HG03097 (cell line): ENCODE results near the gene MARCHF10.

Experiments
- ATAC-seq: cut with Tn5 transposase; IDR thresholded peaks from one replicate; pipeline ENCODE4 v1.9.1; 2021; ENCODE audit not compliant: unreplicated experiment, low FRiP score

Gene MARCHF10

DNA sequence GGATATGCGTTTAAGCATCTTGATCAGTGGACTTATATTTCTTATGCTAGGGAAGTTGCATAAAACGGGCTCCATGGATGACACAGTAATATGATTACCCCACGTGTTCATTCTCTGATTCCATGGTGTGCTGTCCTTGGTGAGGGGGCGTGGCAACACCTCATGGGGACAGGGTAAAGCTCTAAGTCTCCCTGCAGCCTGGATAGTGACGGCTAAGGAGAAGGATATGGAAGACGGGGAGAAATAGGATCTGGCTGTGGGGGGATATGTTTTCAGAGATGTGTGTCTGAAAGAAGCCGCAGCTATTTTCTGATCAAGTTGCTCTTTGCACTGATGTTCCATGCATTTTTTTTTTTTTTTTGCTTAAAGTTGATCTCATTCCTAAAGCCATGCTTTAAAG is 84.3 kb downstream of the MARCHF10 start:
- no peak for ATAC-seq

DNA sequence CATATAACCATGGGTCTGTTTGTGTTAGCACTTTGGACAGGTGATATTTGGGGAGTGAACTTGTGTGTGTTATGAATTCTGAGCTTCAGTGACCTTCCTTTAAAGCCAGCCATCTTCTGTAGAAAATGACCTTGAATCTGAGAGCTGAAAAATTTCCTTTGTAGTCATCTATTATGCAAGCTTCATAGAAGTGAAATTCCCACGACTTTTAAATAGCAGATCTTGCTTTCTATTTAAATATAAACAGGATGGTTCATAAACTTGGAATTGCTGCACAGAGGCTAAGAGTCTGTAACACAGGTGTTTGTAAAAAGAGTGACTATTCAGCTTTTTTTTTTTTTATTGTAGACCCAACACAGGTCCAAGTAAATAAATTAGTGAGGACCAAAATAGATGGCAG is 85.5 kb downstream of the MARCHF10 start:
- ATAC-seq: no peak

DNA sequence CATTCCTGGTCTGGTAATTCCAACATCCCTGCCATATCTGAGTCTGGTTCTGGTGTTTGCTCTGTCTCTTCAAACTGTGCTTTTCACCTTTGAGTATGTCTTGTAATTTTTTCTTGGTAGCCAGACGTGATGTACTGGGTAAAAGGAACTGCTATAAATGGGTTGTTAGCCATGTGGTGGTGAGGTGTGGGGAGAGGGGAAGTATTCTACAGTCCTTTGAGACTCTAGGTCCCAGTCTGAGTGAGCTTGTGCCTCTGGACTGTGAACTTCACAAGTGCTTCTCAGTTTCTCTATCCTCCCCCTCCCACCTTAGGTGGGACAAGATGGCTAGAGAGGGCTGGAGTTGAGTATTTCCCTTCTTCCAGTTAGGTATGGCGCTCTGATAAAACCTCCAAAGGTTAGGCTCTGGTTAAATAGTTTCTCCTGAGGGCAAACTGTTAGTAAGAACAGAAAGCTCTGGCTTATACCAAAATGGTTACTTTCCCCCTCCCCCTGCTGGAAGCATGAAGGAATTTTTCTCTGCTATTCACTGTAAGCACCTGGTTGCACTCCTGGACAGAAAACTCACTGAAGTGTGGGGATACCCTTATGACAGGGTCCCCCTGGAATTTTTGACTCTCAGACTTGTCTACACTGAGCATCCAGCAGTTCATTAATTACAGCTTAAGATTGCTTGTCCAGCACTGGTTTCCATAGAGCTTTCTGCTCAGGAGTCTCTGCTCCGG is 87.8 kb downstream of the MARCHF10 start:
- no peak for ATAC-seq

DNA sequence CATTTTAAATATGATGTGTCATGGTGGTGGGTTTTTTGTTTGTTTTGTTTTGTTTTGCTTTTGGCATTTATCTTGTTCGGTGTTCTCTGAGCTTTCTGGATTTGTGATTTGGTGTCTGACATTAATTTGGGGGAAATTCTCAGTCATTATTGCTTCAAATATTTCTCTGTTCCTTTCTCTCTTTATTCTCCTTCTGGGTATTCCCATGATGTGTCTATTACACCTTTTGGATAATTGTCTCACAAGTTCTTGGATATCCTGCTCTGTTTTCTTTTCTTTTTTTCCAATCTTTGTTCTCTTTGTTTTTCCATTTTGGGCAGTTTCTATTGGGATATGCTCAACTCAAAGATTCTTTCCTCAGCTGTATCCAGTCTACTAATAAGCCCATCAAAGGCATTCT is 88.5 kb downstream of the MARCHF10 start:
- ATAC-seq: no peak

DNA sequence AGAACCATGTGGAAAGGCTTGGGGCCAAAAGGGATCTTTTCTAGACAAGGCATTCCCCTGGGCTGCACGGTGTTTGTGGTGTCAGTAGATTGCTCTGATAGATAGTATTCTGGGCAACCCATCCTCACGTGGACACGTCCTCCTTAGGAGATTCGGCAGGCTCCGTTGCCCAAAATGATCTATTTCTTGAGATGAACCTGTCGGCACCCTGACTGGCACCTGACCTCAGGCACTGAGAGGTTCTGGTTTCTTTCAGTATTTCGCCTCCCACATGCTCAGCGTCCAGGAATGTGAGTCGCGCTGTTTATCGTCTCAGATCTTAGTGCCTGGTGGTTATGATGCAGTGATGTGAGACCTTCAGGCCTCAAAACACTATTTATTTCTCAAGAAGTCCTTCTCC is 89.7 kb downstream of the MARCHF10 start:
- no peak for ATAC-seq

DNA sequence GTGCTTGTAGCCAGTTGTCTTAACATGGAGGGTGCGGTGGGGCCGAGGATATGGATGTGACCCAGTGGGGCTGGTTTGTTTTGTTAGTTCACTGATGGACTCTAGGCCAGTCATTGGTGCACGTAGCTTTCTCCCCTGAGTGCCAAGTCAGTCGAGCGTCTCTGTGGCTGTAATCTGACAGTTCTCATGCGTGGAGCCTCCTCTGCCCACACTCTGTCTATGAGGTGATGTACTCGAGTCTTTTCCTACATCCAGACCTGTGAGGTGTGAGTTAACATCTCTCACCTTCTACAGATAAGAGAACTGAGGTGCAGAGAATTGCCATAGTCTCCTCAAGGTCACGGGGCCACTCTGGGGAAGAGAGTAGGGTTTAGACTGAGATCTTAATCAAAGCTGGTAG is 90.2 kb downstream of the MARCHF10 start:
- ATAC-seq: no peak

DNA sequence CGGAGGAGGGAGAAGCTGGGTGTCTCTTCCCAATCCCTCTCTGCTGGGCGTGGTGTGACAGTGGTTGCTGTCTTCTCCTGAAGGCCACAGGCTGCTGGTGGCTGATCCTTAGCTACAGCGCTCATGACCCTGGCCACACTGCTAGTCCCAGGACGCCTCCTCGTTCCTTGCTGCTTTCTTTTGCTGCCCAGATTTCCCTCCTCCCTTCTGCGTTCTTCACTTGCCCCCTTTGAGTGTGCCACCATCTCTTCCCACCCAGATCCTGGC is 90.6 kb downstream of the MARCHF10 start:
- ATAC-seq: no peak

DNA sequence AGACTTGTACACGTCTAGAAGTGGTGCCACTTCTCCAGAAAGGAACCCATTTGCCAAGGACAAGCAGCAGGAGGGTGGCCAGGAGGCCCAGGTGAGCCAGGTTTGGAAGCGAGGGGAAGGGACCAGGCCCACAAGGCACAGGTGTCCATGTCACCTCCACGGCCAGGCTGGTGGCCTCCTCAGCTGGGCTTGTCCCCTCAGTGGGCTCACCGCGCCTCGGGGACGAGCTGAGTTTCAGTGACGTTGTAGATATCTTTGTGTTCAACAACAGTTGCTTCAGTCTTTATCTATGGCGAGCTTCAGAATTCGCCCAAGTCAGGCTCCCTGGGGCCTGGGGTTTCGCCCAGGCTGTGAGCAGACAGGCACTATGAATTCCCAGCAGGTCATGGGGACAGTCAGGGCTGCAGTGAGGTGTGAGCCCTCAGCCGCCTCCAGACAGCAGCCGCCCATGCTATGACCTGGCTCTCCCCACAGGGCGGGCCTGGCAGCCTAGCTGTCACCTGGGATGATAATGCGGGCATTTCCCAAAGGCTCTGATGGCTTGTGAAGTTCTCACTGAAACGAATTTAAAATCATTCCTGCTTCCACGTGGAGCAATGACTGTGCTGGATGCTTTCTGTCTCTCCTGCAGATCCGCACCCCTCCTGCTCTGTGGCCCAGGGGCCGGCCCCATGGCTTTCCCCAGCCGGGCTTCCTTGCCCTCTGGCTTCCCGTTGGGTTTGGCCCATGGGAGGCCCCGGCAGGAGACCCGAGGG is 91.1 kb downstream of the MARCHF10 start:
- no peak for ATAC-seq

DNA sequence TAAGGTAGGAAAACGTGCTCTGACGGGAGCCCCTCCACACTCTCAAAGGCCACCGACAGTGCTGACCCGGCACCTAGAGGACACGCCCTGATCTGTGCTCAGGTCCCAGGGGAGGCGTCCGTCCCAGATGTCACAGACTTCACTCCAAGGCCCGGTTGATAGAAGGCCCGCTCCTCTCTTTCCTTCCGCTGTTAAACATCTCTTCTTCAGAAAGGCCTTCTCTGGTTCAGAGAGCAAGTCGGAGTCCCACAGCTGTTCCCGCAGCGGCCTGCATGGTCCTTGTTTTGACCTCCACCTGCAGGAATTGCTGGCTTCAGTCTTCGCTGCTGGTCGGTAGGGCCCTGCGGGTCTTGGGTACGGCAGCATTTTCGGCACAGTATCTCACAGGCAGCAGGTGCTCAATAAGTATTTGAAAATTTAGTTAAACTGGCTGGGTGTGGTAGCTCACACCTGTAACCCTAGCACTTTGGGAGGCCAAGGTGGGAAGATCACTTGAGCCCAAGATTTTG is 92.2 kb downstream of the MARCHF10 start:
- no peak for ATAC-seq

DNA sequence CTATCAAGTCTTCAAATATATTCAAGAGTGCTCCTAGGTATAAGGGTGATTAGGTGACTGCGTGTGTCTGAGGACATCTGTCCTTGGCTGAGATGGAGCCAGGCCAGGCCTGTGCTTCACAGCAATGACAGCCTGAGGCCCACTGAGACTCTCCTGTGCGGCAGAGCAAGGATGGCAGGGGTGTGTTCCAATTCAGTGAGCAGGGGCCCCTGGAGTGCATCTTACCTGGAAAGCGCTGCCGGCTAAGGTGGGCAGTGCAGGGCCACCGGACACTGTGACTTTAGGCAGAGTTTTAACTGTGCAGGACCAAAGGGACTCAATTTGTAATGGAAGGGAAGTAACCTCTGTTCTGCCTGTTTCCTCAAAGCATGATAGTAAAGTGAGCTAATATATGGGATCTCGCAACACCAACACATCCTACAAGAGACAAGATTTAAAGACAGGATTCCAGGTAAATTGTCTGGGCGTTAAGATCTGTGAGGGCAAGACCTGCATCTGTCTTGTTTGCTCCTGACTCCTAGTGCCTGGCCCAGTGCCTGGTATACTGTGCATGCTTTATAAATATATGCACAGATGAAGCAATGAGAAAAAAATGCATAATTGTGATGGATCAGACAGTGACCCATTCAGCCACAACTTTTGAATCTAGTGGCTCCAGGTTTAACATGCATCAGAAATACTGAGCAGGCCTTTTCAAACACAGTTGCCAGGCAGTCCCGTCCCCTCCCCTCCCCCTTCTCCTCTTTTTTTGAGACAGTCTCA is 93.9 kb downstream of the MARCHF10 start:
- ATAC-seq: no peak

DNA sequence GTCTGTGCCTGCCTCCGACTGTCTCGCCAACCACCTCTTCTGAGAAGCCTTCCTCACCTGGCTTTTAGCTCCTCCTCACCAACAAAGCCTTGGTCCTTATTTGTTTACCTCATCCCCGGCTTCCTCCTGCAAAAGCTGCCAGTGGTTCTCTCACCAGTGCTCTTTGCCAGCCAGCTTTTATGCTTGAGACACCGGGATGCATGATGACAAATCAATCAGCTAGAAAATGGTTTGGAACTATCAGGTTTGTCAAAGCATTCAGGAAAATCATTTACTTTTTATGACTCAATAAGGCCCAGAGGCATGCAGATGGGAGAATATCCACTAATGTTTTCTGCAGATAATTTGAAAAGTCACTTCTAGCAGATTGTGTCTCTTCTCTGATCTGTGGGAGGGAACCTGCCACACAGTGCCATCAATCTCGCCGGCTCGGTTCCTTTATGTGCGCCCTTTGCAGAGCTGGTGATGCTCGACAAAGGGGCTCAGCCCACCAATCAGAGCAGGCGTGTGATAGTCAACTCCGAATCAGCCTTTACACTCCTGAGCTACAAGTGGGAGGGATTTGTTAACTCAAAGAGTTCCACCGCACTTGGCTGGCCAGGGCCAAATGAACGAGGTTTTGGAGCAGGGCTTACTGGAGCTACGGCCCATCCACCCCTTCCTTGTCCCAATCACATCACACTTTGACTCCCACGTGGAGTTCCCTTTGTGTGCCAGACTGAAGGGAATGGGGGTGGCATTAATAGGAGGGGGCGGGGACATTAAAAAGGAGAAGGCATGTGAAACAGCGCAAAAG is 94.8 kb downstream of the MARCHF10 start:
- ATAC-seq: no peak

DNA sequence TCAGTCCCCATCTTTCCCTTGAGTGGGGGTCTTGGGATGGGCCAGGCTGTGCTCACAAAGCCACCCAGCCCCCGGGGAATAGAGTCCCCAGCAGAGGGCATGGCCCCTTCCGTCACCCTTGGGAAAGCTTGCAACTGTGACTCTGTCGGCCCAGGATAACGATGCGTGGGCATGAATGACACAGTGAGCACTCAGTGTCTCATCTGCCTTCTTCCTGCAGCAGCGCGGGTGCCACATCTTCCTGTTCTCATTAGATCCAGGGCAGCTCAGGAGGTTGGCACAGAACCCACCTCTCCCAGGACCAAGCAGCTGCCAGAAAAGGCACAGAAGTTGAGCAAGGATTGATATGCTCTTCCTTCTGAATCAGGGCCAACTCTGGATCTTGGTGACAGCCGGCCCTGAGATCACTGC is 95.9 kb downstream of the MARCHF10 start:
- ATAC-seq: no peak

DNA sequence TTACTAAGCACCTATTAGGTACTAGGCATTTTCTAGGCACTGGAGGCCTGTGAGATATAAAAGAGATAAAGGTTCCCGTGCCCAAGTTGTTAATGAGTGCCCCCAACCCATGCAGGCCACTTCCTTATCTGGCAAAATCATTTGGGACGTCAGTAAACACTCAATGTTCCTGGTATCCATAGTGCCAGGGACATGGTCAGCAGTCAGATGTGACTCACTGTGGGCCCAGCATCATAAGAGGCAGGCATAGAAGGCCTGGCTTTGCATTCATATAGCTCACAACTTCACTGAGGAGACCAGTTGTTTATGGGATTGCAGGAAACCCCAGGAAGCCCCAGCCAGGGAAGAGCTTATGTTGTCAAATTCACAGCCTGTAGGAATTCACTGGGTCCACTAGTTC is 99.5 kb downstream of the MARCHF10 start:
- no peak for ATAC-seq

DNA sequence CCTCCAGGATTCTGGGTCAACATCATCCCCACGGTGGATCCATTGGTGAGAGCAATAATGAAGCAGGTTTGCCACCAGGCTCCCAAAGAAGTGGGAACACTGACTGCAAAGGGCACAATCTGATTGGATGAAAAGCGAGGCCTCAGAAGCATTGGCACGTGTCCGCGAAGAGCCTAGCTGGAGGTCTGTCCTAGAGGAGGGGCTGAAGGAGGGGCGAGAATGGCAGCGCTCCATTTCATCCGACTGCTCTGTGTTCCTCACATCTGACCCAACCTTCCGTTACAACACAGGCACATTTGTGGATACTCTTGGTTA is 100.7 kb downstream of the MARCHF10 start:
- ATAC-seq: no peak

DNA sequence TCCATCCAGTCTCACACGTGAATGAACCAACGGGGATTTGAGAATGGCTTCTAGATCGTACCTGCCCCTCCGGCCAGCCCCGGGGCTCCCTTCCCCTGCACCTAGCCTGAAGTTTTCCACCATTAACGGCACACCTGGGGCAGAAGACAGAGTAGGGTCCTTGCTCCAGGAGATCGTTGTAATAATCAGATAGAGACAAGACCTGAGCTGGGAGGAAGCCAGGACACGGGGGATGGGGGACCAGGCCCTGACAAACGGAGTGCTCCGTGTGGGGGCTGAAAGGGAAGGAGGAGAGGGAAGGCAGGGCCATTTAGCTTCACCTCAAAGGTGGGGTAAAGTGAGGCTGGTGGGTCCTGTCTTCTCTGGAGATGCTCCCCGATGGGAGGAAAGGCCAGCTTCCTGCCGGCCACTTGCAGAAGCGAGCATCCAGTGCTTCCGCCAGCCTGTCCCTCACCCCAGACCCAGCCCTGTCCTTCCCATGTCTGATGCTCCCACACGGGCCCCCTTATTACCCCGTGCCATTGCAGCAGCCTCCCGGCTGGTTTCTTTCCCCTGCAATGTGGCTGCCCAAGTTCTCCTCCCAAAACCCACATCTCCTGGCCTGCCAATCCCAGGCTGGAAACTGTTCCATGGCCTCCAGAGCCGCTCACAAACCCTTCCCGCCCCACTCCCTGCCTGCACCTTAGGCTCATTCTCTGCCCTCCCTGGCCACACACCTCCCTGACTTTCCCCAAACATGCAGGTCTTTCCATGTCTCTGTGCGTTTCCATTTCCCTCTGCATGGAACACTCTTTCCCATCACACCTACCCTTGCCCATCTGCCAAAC is 101.3 kb downstream of the MARCHF10 start:
- ATAC-seq: no peak

DNA sequence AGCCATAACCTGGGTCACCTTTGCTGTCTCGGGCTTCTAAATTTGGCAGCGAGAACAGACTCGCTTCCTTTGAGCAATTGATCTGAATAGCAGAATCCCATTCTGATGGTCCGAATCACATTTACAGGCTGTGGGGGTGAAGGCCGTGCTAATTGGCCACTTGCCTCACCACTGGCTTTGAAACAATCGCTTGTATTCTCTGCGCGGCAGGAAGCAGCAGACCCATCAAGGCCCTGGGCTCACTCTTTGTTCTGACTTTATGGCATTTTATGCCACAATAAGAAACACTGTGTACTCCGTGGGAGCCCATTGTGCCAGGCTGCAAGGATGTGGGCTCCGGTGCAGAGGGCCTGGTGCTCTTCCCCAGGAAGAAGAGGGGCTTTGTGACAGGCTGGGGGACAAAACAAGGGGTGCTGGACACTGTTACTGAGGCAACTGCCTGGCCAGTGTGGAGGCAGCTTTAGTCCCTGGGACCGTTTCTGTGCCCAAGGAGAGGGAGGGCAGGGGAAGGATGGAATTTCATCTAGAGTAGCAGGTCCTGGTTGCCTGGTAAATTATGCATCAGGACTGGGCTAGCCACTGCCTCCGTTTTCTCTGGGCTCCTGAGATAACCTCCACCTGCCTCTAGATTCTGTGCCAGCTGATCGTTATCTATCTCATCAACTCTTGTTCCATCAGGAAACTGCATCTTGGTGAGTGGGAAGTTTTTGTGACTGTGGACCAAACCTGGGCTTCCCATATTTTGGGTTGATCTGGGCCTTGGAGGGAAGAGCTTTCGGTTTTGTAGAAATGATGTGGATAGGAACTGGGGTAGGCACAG is 102.1 kb downstream of the MARCHF10 start:
- no peak for ATAC-seq

DNA sequence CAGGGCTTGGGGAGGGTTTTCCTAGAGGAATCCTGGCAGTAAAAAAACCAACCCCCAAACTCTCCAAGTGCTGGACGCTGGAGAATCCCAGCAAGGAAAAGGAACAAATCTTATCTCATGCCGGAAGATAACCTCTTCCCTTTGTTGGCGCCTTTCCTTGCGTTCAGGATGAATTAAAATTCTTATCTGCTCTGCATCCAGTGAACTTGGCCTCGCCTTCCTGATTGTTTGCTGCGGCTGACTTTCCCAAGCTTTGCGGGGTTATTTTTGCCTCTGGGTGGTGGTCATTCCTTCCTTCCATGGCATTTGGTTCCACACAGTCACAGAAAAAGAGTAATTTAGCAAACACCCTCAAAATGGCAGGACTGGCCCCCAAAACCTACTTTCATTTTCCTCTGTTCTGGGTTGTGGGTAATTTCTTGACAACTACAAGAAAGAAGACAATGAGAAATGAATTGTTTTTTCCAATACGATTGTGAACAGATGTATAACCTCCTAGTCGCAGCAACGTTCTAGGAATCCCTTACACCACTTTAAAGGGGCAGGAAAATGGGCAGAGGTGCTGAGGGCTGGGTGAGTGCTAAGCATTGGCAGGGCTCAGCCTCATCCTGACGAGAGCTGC is 102.8 kb downstream of the MARCHF10 start:
- ATAC-seq: no peak

DNA sequence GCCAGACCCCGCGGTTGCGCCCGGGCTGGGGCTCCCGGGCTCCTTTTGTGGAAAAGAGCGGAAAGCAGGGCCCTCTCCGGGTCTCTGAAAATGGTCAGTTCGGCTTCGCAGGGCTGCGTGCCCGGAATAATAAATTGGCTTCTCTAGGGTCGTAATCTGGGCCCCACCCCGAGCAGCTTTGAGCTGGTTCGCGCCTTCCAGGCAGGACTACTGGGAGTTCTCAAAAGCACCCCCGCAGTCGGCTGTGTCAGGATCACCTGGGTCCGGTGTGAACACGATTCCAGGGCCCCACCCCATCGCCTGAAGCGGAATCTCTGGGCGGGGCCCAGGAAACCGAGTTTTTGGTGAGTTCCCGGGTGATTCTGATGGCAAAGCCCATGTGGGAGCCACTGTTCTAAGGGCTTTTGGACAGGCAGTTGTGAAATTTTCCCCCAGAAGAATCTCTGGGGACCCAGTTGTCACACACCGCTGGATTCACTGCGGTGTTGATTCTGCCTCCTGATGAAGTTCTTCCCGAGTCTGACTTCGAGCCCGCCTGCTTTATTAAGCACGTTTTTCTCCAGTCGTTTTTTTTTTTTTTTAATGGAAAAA is 103.6 kb downstream of the MARCHF10 start:
- no peak for ATAC-seq
